OCI-LY3 (cell line): ENCODE measurements around the gene AMT.
"Not testable (repeated sequence)": the region's sequence is repeated elsewhere in the genome, so short reads cannot be mapped to it uniquely, and the experiment has no call there.

Source experiments
- H2AFZ ChIP-seq: fragments of 200-600, 300-600 bp; shearing (Covaris generic); 2 replicates; pipeline ENCODE4 v1.6.0; 2014; ENCODE audit warnings: antibody characterized with exemption, low read depth, low read length
- H3K27ac ChIP-seq: fragments of 200-600, 300-600 bp; sonication (generic); 2 replicates; pipeline ENCODE4 v1.5.1; 2014; ENCODE audit warnings: mild to moderate bottlenecking, low read length, moderate library complexity, mixed read lengths
- H3K27me3 ChIP-seq: fragments of 200-600, 300-600 bp; sonication (generic); 2 replicates; pipeline ENCODE4 v1.6.1; 2014; ENCODE audit warnings: low read depth, low read length, mixed read lengths
- H3K36me3 ChIP-seq: fragments of 200-600, 300-600 bp; sonication (generic); replicated peaks from 2 replicates; pipeline ENCODE3; 2014; ENCODE audit warnings: low read depth, low read length, mixed read lengths
- H3K4me1 ChIP-seq: fragments of 300-600, 200-600 bp; sonication (generic); 2 replicates; pipeline ENCODE4 v1.6.1; 2014; ENCODE audit warnings: low read length, mixed read lengths
- H3K4me2 ChIP-seq: fragments of 200-600, 300-600 bp; sonication (generic); 2 replicates; pipeline ENCODE4 v1.6.1; 2014; ENCODE audit warnings: low read length, mixed read lengths
- H3K4me3 ChIP-seq: fragments of 300-600, 200-600 bp; sonication (generic); 2 replicates; pipeline ENCODE4 v1.5.1; 2014; ENCODE audit warnings: antibody characterized with exemption, mild to moderate bottlenecking, low read length, moderate library complexity
- H3K79me2 ChIP-seq: fragments of 300-600, 200-600 bp; shearing (Covaris generic); 2 replicates; pipeline ENCODE4 v1.6.1; 2014; ENCODE audit warnings: mild to moderate bottlenecking, low read length, mixed read lengths
- H3K9ac ChIP-seq: fragments of 300-600, 200-600 bp; shearing (Covaris generic); 2 replicates; pipeline ENCODE4 v1.6.0; 2014; ENCODE audit warnings: mild to moderate bottlenecking, low read length, moderate library complexity
- H3K9me3 ChIP-seq: fragments of 200-600, 300-600 bp; shearing (Covaris generic); 2 replicates; pipeline ENCODE4 v1.6.1; 2014; ENCODE audit warnings: low read length, mixed read lengths; ENCODE audit not compliant: insufficient read depth
- H4K20me1 ChIP-seq: fragments of 200-600, 300-600 bp; sonication (generic); 2 replicates; pipeline ENCODE4 v1.6.1; 2016; ENCODE audit warnings: low read length, mixed read lengths; ENCODE audit not compliant: insufficient read depth
- EZH2phosphoT487 ChIP-seq: fragments of 200-600 bp; shearing (Covaris generic); IDR thresholded peaks from 2 replicates; pipeline ENCODE4 v1.6.1; 2018; ENCODE audit warnings: antibody characterized with exemption, mixed run types, low read depth
- TF ChIP-seq, protein P1 (sequence below): fragments of 200-600, 300-600 bp; sonication (generic); IDR thresholded peaks from 2 replicates; pipeline ENCODE4 v1.5.1; 2014; ENCODE audit warnings: antibody characterized with exemption, low read length, low read depth

The AMT gene

DNA sequence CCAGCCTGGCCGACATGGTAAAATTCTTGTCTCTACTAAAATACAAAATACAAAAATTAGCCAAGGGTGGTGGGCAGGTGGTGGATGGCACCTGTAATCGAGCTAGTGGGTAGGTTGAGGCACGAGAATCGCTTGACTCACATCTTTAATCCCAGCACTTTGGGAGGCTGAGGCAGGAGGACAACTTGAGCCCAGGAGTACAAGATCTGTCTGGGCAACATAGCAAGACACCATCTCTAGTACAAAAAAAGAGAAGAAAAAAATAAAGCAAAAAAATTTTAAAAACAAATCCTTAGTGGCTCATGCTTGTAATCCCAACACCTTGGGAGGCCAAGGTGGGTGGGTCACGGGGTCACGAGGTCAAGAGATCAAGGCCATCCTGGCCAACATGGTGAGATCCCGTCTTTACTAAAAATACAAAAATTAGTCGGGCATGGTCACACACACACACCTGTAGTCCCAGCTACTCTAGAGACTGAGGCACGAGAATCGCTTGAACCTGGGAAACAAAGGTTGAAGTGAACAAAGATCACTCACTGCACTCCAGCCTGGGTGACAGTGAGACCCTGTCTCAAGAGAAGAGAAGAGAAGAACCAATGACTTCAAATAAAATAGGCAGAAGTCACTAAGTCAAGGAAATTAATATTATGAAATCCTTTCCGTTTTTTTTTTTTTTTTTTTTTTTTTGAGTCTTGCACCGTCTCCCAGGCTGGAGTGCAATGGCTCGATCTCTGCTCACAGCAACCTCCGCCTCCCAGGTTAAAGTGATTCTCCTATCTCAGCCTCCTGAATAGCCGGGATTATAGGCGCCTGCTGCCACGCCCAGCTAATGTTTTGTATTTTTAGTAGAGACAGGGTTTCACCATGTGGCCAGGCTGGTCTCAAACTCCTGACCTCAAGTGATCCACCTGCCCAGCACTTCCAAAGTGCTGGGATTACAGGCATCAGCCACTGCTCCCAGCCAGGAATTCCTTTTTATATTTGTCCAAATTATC is 15.4 kb downstream of the AMT start:
- Histone ChIP-seq H2AFZ (no peak overlapping the region), H3K79me2 (peaks cover 99% of the 10 kb centered on the region), H3K4me3 (no peak overlapping the region), H3K36me3 (peaks cover 30% of the 10 kb centered on the region), H3K27ac (no peak overlapping the region), H3K4me1 (peaks cover 14% of the 10 kb centered on the region), H3K27me3 (no peaks in the 10 kb centered on the region), H3K9me3 (no peaks in the 10 kb centered on the region), H3K4me2 (no peak overlapping the region), H4K20me1 (peaks cover 78% of the 10 kb centered on the region), H3K9ac (no peak overlapping the region)
- TF ChIP-seq EZH2phosphoT487 = no peak
- TF ChIP-seq, protein P1, sequence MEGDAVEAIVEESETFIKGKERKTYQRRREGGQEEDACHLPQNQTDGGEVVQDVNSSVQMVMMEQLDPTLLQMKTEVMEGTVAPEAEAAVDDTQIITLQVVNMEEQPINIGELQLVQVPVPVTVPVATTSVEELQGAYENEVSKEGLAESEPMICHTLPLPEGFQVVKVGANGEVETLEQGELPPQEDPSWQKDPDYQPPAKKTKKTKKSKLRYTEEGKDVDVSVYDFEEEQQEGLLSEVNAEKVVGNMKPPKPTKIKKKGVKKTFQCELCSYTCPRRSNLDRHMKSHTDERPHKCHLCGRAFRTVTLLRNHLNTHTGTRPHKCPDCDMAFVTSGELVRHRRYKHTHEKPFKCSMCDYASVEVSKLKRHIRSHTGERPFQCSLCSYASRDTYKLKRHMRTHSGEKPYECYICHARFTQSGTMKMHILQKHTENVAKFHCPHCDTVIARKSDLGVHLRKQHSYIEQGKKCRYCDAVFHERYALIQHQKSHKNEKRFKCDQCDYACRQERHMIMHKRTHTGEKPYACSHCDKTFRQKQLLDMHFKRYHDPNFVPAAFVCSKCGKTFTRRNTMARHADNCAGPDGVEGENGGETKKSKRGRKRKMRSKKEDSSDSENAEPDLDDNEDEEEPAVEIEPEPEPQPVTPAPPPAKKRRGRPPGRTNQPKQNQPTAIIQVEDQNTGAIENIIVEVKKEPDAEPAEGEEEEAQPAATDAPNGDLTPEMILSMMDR = no peak

DNA sequence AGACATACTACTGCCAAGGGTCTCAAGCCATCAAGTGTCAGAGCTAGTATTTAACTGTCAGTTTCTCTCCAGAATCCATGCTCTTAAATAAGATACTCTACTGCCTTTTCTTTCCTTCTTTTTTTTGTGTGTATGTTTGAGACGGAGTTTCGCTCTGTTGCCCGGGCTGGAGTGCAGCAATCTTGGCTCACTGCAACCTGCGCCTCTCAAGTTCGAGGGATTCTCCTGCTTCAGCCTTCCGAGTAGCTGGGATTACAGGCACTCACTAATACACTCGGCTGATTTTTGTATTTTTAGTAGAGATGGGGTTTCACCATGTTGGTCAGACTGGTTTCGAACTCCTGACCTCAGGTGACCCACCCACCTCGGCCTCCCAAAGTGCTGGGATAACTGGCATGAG is 16.7 kb downstream of the AMT start:
- Histone ChIP-seq H4K20me1 (peaks cover 81% of the 10 kb centered on the region), H3K79me2 (peaks cover 100% of the 10 kb centered on the region), H3K36me3 (peaks cover 30% of the 10 kb centered on the region), H3K4me1 (peaks cover 14% of the 10 kb centered on the region)
- H2AFZ ChIP-seq, H3K27ac ChIP-seq, H3K4me2 ChIP-seq, H3K27me3 ChIP-seq, H3K4me3 ChIP-seq, H3K9me3 ChIP-seq, H3K9ac ChIP-seq: not testable (repeated sequence)

DNA sequence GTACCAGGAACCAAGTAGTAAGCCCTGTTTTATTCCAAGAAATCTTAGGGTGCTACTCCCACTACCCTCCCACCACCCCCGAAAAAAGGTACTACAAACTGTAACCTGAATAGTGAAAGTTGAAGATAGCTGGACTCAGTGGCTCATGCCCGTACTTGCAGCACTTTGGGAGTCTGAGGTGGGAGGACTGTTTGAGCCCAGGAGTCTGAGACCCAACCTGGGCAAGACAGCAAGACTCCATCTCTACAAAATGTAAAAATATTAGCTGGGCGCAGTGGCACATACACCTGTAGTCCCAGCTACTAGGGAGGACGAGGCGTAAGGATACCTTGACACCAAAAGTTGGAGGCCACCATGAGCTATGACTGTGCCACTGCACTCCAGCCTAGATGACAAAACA is 18.4 kb downstream of the AMT start:
- H3K4me1 ChIP-seq = no peaks in the 10 kb centered on the region
- no peaks in the 10 kb centered on the region for H3K27me3 ChIP-seq
- H3K9ac ChIP-seq = no peak overlapping the region
- no peak overlapping the region for H3K27ac ChIP-seq
- peaks cover 100% of the 10 kb centered on the region for H3K79me2 ChIP-seq
- H2AFZ ChIP-seq = no peak overlapping the region
- no peak overlapping the region for H3K4me2 ChIP-seq
- peaks cover 31% of the 10 kb centered on the region for H3K36me3 ChIP-seq
- H3K4me3 ChIP-seq = no peak overlapping the region
- no peak for TF ChIP-seq EZH2phosphoT487
- TF ChIP-seq, protein P1 = no peak
- H4K20me1 ChIP-seq = peaks cover 78% of the 10 kb centered on the region
- no peaks in the 10 kb centered on the region for H3K9me3 ChIP-seq

DNA sequence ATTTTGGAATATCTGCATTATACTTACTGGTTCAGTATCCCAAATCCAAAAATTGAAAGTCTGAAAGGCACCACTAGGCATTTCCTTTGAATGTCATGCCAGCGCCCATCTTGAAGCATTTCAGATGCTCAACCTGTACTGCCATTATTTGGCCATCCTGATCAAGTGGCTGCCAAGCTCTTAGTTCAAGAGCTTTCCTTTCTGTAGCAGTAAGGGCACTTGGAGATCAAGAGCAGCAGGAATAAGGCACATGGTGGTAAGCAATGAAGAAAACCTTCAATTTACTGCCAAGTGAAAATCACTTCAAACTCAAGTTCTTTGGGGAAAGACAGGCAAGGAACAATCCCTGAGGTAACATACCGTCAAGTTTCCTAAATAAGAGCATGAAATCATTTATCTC is 20.5 kb downstream of the AMT start:
- no peak overlapping the region for H3K27ac ChIP-seq
- TF ChIP-seq, protein P1 = no peak
- TF ChIP-seq EZH2phosphoT487 = no peak

More for the DNA sequence above, 20.5 kb downstream of the AMT start:
- Histone ChIP-seq H3K27me3 (no peaks in the 10 kb centered on the region), H4K20me1 (peaks cover 74% of the 10 kb centered on the region), H3K9me3 (no peaks in the 10 kb centered on the region), H3K79me2 (peaks cover 100% of the 10 kb centered on the region), H3K4me1 (no peaks in the 10 kb centered on the region), H3K4me2 (no peak overlapping the region), H3K4me3 (no peak overlapping the region), H3K9ac (no peak overlapping the region), H3K36me3 (peaks cover 33% of the 10 kb centered on the region), H2AFZ (no peak overlapping the region)
